GM21515 (cell line): Measurements from ENCODE around the gene INSC.

Experiments
- ATAC-seq: cut with Tn5 transposase; IDR thresholded peaks from one replicate; pipeline ENCODE4 v1.9.1; 2021; ENCODE audit not compliant: unreplicated experiment

Gene INSC

DNA sequence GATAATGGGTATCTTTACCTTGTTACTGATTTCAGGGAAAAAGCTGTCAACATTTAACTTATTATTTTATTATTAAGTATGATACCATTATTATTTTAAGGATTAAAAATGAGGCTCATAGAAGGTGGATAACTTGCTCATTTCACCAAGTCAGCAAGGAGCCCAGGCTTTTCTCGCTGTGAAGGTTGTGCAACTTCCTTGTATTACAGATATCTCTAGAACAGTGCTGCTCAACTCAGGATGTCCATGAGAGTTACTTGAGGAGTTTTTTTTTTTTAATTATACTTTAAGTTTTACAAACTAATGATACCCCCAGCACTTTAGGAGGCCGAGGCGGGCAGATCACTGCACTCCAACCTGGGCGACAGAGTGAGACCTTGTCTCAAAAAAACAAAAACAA is 98.2 kb downstream of the INSC start:
- ATAC-seq = no peak

GRCh38 chr11:15213471-15214231 is 98.9 kb downstream of the INSC start:
- no peak for ATAC-seq

DNA sequence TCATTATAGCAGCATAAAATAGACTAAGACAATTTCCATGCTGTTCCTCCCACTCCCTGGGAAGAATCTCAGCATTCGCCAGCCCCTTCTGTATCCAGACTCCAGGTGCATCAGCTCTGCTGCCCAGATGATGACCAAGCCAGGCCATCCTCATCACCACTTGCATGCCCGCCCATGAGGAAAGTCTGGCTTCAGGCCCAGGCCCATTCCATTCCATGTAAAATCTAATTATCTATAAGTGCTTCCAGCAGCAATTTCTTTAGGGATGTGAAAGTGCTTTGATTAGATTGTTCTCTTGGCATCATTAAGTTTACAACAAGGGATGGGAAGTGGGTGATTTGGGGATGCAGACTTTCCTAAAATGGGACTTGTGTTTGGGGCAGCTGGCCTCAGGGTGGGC is 100.3 kb downstream of the INSC start:
- ATAC-seq = no peak

DNA sequence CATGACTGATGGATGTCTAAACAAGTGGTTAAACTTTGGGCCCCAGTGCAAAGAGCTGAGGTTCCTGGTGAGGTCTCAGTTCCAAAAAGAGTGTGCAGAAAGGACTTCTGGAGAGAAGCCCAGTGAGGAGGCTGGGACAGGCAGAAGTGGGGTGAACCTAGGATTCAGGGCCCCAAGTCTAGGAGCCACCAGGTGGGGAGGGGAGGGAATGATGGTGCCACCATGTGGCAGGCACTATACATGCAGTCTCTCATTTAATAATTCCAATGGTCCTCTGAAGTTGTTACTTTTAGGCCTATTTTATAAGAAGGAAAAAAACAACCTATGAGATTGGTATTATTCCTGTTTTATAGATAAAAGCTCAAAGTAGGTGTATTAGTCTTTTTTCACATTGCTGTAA is 102.0 kb downstream of the INSC start:
- no peak for ATAC-seq

GRCh38 chr11:15217416-15217815 is 102.7 kb downstream of the INSC start:
- no peak for ATAC-seq

- no peak for ATAC-seq
Observed at GRCh38 chr11:15222777-15223176, 108.1 kb downstream of the INSC start.

- ATAC-seq = no peak
Observed at GRCh38 chr11:15223318-15223717, 108.6 kb downstream of the INSC start.

- ATAC-seq = no peak
Observed at GRCh38 chr11:15224466-15224865, 109.7 kb downstream of the INSC start.

DNA sequence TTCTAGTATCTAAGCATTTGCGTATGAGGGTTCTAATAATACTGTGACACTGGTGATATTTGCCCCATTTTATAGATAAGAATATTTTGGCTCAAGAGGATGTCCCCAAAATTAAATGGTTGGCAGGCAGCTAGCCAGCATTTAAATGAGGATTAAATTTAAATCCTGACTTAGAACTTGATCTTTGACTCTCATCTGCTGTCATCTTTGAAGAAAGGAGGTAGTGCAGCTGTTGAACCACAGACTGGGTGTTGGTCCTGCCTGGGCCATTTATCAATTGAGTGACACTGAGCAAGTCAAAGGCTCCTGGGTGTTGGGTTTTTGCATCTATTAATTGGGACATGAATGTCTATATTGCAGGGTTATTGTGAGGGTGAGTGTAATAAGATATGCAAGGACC is 112.3 kb downstream of the INSC start:
- no peak for ATAC-seq

DNA sequence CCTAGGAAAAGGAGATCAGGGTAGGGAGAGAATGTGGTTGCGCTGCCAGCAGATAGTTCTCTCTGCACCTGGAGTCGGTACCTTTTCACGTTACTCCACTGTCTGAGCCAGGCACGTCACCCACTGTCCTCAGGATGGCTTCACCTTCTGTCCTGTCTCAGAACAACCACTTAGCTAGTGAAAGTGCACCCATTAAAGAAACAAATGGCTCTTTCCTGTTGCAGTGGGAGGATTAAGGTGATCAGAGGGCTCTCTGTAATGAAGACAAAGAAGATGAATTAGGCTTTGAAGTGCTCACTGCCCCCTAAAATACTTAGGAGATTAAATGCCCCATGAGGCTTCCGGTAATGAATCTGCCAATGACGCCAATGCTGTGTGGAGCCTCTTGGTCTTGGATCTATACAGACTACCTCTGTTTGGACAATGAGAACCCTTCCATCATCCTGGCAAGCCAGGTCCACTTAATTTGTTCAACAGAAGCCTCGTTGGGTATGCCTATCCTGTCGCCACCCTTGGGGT is 113.7 kb downstream of the INSC start:
- no peak for ATAC-seq

GRCh38 chr11:15229069-15229468 is 114.3 kb downstream of the INSC start:
- no peak for ATAC-seq

DNA sequence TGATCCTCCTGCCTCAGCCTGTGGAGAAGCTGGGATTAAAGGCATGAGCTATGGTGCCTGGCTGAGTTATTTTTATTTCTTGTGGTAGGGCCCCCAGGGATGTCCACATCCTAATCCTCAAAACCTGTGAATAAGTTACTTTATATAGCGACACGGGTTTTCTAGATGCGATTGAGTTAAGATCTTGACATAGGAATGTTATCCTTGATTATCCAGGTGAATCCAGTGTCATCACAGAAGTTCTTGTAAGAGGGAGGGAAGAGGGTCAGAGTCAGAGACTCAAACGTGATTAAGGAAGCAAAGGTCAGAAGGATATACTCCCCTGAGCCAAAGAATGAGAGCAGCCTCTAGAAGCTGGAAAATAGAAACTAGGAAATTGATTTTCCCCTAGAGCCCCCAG is 117.8 kb downstream of the INSC start:
- no peak for ATAC-seq

- no peak for ATAC-seq
Observed at GRCh38 chr11:15233371-15234165, 118.8 kb downstream of the INSC start.

GRCh38 chr11:15234796-15235195 is 120.1 kb downstream of the INSC start:
- no peak for ATAC-seq

- ATAC-seq = no peak
Observed at GRCh38 chr11:15236559-15236958, 121.8 kb downstream of the INSC start.

GRCh38 chr11:15238856-15239255 is 124.1 kb downstream of the INSC start:
- ATAC-seq = no peak

GRCh38 chr11:15248749-15249148 is 134.0 kb downstream of the INSC start:
- no peak for ATAC-seq

DNA sequence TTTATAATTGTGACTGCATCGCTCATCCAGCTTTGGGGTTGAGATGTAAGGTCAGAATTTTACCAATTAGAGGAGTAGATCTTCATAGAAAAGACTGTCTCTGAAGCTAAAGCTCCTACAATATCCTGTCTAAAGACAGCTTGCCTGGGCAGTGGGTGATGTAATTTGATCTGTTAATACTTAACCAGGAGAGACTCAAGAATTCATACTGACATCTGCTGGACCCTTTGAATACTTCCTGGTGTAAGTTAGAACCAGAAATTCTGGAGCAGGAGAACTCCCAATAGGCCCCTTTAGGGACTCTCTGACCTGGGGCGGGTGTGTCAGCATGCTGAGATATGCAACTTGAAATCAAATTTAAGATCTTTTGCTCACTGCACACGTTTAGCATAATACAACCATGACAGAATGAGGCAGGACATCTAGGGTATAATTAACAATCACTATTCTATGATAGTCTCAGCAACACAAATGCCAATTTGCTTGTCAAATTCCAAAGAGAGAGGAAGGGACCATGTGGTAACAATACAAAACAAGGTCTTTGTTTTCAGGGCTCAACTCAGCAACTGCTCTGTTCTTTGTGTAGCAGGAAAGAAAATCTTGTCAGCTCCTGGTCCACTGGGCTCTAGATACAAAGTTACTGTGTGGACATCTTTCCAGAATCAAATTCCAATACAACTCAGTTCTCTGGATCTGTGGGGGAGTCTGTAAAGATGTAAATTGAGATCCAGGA is 143.9 kb downstream of the INSC start:
- no peak for ATAC-seq

GRCh38 chr11:15266999-15267398 is 152.3 kb downstream of the INSC start:
- ATAC-seq = no peak

DNA sequence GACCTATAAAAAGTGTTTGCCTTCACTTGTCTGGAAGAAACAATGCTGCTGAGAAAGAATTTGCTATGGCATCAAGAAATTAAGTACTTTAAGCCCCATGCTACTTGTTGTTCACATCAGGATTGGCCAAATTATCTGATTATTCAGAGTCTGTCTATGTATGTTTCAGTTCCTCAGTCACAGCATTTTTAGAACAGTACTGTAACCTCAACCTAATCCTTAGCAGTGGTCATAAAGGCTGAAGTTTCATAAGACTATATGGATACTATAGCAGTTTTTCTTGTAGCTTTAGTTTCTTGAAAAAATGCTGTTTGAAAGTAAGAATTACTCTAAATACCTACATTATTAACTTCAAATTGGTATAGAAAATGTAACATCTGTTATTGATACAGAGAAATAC is 153.9 kb downstream of the INSC start:
- ATAC-seq = no peak

DNA sequence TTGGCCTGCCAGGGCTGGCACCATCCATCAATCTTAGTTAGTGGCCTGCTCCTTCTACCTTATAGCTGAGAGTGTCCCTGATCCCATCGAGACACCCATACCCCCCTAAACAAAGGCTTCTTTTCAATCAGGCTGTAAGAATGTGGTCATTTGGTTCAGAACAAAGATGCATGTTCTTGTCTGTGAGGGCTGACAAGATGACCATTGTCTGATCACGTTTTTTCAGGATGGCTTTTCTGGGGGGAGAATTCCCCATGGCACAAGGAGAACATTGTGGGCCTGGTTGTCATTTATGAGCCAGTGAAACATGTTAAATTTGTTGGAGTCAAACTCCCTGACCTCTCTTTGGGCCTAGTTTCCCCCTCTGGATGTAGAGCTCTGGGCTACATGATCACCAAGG is 160.4 kb downstream of the INSC start:
- no peak for ATAC-seq

DNA sequence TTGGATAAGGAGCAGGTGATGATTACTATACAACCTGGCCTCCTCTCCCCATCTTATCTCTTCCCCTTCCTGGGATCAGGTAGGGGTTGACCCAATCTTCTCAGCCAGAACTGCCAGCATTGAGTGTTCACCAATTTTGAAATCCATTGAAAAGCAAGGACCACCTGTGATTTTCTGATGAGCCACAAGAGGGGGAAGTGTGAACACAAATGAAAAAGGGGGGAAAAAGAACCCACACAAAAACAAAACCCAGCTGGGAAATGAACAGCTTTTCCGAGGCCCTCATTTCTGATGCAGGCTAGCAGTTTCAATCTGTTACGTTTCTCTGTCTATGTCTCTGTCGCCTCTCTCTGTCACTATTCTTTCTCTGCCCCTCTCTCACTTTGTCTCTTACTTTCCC is 161.9 kb downstream of the INSC start:
- ATAC-seq = no peak
